HL-60/S4 treated with retinoic acid at 250 ng/mL for 4 days and 3 days (cell line): ENCODE data around the gene BFSP2.

Source experiments
- in situ Hi-C: fragments of 300-500 bp; cut with MboI; formaldehyde crosslinking; loops from 2 replicates; pipeline ENCODE4 v1.7.0; 2022; ENCODE audit warnings: low sequenced_read_pairs

BFSP2 gene

GRCh38 chr3:133400006-133400515, at the start of gene BFSP2:
Gene BFSP2 (plus strand): TSS chr3:133400056. CDS start chr3:133400084, 28 bp downstream.
- in situ Hi-C loops = no loop called here

- in situ Hi-C loops = no loop called here
Observed at GRCh38 chr3:133354721-133355120, 45.1 kb upstream of the BFSP2 start.

GRCh38 chr3:133360476-133360875, 39.4 kb upstream of the BFSP2 start:
- in situ Hi-C loops = no loop called here

GRCh38 chr3:133361011-133361410, 38.8 kb upstream of the BFSP2 start:
- in situ Hi-C loops = no loop called here

- in situ Hi-C loops = no loop called here
Observed at GRCh38 chr3:133361435-133361834, 38.4 kb upstream of the BFSP2 start.

GRCh38 chr3:133362539-133362938, 37.3 kb upstream of the BFSP2 start:
- in situ Hi-C loops = no loop called here

- in situ Hi-C loops = no loop called here
Observed at GRCh38 chr3:133364704-133365103, 35.2 kb upstream of the BFSP2 start.

GRCh38 chr3:133366921-133367320, 32.9 kb upstream of the BFSP2 start:
- in situ Hi-C loops = no loop called here

- in situ Hi-C loops = no loop called here
Observed at GRCh38 chr3:133367403-133367802, 32.5 kb upstream of the BFSP2 start.

GRCh38 chr3:133367956-133368355, 31.9 kb upstream of the BFSP2 start:
- in situ Hi-C loops = no loop called here

GRCh38 chr3:133368371-133369067, 31.3 kb upstream of the BFSP2 start:
- in situ Hi-C loops = no loop called here

- in situ Hi-C loops = no loop called here
Observed at GRCh38 chr3:133369068-133369440, 30.8 kb upstream of the BFSP2 start.

GRCh38 chr3:133371181-133371580, 28.7 kb upstream of the BFSP2 start:
- in situ Hi-C loops = no loop called here

GRCh38 chr3:133371676-133372075, 28.2 kb upstream of the BFSP2 start:
- in situ Hi-C loops = no loop called here

GRCh38 chr3:133374708-133375402, 25.0 kb upstream of the BFSP2 start:
- in situ Hi-C loops = loop anchor here (25.0 kb wide), 2 partner anchors 338 to 638 kb away; partner anchors contain the start of gene TMEM108

GRCh38 chr3:133375403-133375745, 24.5 kb upstream of the BFSP2 start:
- in situ Hi-C loops = loop anchor here (25.0 kb wide), 2 partner anchors 338 to 638 kb away; partner anchors contain the start of gene TMEM108

- in situ Hi-C loops = loop anchor here (25.0 kb wide), 2 partner anchors 340 to 640 kb away; partner anchors contain the start of gene TMEM108
Observed at GRCh38 chr3:133376810-133377209, 23.0 kb upstream of the BFSP2 start.

GRCh38 chr3:133377396-133377795, 22.5 kb upstream of the BFSP2 start:
- in situ Hi-C loops = loop anchor here (25.0 kb wide), 2 partner anchors 340 to 640 kb away; partner anchors contain the start of gene TMEM108

GRCh38 chr3:133379926-133380325, 19.9 kb upstream of the BFSP2 start:
- in situ Hi-C loops = loop anchor here (25.0 kb wide), 2 partner anchors 343 to 643 kb away; partner anchors contain the start of gene TMEM108

- in situ Hi-C loops = loop anchor here (25.0 kb wide), 2 partner anchors 343 to 643 kb away; partner anchors contain the start of gene TMEM108
Observed at GRCh38 chr3:133380481-133381225, 19.2 kb upstream of the BFSP2 start.
